GM19372 (cell line): Measurements from ENCODE around the gene MED20.

Source experiments
- ATAC-seq: cut with Tn5 transposase; IDR thresholded peaks from one replicate; pipeline ENCODE4 v1.9.1; 2021; ENCODE audit warnings: mild to moderate bottlenecking, low read depth, moderate library complexity; ENCODE audit not compliant: unreplicated experiment

The MED20 gene

DNA sequence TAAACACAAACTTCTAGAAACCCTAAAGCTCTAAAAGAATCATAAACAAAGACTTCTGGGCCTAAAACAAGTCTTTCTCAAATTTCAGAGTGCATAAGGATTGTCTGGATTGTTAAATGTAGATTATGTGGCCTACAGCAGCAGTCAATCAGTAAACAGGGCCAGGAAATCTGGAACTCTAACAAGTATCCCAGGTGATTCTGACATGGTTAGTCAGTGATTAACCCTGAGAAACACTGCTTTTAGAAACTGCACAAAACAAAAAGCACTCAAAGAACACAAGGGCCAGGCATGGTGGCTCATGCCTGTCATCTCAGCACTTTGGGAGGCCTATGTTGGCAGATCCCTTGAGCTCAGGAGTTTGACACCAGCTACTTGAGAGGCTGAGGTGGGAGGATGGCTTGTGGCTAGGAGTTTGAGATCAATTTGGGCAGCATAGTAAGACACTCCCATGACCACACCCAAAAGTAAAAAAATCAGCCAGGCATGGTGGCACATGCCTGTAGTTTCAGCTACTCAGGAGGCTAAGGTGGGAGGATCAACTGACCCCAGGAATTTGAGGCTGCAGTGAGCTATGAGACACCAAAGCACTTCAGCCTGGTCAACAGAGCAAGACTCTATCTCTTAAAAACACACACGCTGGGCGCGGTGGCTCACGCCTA lies 5.9 kb downstream of the MED20 start:
- no peak for ATAC-seq

DNA sequence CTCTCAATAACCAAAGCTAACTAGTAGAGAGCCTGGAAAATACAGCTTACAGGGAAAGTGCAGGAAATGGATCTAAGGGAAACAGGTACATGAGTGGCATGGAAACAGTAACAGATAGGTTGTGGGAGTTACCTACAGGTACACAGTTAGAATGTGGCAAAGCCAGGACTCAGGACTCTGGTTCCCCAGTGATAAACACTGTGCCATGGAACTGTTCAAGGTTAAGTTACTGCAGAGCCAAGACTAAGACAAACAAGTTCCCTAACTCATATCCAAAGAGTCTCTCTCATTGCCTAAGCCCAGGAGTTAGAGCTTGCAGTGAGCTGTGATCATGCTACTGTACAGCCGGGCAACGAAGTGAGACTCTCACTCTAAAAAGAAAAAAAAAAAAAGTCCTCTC lies 6.6 kb downstream of the MED20 start:
- no peak for ATAC-seq

DNA sequence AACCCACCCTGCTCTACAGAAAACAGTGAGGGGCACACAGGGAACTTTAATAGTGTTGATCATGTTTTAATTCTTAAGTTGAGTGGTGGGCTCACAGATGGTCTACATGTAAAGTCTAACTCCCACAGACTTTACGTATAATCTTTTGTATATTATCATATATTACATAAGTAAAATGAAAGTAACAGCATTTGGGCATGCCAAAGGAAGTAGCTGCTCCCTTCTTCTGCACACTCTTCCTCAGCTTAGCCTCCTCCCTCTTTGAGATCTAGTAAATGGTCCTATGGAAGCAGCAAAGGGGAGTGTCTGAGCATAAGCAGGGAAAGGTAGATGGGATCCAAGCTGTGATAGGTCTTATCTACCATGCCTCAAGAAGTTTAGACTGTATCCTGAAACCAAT lies 11.2 kb downstream of the MED20 start:
- no peak for ATAC-seq

DNA sequence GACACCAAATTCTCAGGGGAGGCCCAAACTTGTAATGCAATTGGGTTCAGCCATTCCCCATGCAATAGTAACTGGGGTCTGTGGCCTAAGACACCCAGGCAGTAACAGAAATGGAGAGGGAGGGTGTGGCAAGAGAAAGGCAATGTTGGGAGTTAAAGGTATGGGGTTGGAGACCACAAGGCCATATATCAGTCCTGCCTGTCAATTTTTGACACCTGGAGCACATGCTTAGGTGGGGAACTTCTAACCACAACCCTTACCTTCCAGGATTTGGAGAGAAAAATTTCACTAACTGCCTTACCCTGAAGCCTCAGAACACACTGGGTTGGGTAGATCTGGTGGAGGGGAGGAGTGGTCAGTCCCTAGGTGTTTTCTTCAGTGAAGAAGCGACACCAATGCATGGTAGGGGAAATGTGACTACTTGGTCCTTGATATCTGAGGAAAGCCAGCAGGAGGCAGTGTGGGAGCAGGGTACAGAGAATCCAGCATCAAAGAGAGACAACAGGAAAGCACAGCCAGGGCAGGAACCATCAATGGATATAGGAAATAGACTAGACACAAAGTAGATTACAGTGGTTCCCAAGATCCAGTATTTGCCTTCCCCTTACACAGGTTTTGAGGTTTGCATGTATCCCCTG lies 18.9 kb downstream of the MED20 start:
- no peak for ATAC-seq

DNA sequence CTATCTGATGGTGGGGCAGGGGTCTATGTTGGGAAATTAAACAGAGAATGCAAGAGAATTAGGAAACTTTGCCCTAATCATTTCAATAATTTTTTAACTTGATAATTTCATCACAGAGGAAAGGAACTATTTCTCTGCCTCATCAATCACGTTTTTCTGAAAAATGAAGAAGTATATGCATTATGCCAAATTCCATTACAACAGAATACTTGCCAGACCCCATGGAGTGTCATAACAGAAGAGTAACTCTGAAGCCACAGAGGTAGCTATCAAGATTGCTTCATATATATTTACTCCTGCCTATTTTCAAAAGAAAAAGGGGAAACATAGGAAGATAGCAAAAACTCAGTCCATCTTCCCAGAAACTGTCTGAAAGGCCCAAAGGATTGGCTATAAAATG lies 20.1 kb downstream of the MED20 start:
- ATAC-seq, result no peak

DNA sequence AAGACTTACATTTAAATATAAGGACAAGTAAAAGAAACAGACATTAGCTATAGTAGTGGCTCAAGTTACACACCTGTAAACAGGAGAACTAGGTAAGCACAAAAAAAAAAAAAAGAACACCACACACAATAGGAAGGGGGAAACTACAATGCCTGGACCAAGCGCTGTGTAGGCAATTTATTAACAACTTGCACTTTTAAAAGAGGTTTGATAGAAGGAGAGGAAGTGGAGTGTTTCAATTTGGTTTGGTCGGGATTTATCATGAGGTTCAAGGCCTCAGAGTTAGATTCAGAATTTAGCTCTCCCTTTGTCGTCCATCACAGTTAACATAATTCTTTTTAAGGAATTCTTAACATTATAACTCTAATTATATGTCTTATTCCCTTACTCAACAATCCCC lies 24.7 kb downstream of the MED20 start:
- ATAC-seq, result no peak

DNA sequence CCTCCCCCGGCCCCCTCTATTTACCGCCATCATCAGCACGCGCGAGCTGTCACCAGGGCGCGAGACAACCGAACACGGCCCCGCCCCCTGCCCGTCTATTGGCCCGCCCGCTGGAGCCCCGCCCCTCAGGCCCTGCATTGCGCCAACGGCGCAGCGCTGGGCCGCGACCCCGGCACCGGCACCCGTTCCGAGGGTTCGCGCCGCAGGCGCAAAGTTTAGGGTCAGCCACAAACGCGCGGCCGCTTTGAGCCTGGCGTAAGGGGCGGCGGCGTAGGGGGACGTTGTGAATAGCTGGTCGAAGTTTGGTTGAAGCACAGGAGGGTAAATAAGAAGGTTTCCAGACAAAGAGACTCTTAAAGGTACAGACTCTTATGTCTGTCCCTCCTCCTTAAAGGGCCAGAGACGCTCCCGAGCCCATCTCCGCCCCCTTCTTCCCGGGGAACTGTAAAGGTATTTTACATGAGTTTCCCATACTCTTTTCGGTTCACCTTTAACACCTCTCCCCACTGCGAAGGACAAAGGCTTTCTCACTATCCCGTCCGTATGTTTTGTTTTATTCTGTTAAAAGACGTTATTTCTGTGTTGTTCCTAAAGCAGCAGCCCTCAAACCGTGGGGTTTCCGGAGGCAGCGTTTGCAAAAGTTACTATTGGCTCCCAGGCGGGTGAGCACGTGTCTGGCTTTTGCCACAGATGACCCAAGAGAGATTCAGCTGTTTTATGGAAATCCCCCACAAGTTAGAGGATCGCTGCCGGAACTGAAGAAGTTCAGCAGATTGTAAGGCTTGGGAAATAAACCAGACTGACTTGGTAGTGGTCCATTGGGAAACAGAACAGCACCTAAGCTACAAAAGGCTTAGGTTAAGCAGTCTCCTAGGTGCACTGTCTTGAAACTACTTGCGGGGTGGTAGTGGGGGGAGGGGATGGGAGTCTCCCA lies 25.4 kb downstream of the MED20 start, which contains the start of gene USP49:
USP49 (minus strand) TSS at position 76 of the 934 bp plus-strand sequence. CDS start 88,392 bp downstream, outside the sequence.
- ATAC-seq, result peak; percentile 80

DNA sequence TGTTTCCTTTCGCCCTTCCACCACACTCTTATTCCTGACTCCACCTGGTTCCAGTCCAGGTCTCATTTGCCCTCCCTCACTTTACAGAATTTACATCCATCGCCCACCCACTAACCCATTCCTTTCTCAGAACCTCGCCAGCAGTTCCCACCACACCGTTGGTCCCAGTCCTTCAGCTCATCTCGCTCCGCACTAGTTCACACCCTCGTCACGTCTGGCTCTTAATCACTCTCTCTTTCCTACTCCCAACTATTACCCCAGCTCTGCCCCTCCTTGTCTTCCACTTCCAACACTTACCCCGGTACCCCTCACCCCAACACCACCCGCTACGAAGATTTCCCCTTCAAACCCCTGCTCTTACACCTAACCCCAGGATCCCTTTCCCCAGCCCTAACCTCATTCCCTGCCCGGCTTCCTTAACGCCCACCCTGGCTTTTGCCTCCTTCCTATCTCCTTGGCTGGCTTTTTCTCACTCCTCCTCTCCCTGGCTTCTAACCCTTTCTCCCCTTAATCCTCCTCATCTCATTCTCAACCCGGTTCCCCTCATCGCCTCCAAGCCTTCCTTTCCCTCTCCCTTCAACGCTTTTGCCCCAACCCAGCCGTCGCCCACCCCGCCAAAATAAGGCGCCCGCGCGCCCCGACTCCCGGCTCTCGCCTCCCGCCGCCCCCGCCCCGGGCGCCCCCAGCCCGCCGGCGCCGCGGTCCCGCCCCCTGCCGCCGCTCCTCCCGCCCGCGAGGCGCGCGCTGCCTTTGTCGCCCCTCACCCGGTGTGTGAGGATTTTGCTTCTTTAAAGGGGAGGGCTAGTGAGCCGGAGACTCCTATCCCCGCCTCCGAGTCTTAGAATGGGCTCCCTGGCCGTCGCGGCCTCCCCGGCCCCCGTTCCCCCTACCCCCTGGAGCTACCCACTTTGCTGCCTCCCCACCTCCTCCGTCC lies 26.3 kb downstream of the MED20 start:
- ATAC-seq, result peak; percentile 25

DNA sequence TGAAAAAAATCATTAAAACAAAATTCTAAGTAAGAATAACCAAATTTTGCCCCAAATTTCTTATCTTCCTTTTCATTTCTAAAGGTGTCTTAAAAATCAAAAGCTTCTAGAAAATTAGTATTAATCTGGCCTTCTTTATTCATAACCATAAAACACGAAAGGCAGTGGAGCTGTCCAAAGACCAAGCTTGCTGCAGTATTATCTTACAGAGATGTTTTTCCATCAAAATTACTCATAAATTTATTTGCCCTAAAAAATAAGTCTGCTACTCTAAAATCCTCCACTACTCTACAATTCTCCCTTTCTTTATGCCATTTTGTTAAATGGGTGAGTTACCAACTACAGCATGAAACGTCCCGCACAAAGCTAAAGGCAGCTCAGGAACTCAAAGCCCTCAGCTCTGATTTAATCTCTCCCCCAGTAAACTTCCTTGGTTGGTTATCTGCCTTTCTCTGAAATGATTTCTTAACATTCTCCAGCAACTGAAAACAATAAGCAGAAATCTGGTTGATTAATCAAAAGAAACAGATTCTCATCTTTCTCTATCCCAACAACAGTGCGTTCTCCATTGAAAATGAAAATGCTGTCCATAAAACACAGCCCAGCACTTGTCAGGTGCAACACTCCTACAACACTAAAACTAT lies 27.9 kb downstream of the MED20 start:
- no peak for ATAC-seq

DNA sequence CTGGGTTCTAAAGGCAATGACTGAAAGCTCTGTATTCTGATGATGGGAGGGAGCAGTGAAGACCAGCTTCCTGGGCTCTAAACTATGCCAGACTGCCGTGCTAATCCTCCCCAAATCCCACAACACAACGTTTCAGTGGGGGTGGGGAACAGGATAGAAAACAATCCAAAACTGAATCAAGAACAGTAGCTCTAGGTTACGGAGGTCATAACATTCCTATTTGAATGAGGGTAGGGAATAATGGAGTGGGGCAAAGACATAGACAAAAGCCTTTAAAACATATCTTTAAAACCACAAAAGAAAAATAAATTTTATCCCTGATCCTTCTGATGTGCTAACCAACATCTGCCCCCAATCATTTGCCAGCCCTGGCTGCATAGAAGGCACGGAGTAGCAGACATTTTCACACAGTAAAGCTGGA lies 33.6 kb downstream of the MED20 start:
- ATAC-seq, result no peak

DNA sequence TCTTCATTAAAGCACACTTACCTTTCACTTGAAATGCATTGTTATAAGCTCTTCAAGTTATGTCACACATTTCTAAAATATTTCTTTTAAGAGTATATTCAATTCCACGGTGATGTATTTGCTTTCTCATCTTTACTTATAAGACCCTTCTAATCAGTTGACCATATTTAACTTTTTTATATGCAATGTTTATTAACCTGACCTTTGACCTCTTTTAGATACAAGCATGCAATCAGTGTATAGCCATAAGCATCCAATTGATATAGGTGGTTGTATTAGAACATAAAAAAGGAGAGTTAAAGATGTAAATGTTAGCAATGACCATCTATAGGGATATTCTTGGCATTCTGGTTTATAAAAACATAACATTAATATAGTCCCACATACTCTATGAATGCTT lies 35.0 kb downstream of the MED20 start:
- ATAC-seq, result no peak

DNA sequence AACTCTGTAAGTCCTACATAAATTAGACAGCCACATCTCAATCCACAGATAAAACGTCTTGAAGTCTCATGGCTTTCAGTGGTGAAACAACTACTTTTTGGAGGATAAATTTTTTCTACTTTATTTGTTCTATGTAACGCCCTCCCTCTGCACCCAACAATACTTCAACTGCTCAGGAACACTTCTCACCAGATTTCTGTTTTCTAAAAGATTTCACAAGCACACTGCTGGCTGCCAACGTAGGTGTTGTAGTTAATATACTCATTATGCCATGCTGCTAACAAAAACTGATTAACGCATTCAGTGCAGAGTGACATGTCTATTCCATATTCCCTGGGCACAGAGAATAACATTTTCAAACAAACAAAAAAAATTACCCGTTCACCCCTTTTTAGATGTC lies 36.0 kb downstream of the MED20 start:
- ATAC-seq, result no peak

DNA sequence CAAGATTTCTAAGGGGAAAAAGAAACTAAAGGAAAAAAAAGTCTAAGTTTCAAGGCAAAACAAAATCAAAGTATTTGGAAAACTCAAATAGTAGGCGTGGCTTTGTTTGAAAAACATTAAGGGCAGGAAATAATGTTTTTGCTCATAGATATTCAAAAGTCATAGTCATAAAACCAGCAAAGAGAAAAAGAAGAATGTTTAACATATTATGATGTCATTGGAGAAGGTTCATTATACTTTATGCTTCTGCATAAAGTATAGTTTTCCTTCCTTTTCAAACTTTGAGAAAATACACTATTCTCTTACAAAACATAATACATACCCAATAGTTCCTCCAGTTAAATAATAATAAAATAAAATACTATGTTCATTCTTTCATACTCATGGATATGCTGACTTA lies 39.4 kb downstream of the MED20 start:
- no peak for ATAC-seq

DNA sequence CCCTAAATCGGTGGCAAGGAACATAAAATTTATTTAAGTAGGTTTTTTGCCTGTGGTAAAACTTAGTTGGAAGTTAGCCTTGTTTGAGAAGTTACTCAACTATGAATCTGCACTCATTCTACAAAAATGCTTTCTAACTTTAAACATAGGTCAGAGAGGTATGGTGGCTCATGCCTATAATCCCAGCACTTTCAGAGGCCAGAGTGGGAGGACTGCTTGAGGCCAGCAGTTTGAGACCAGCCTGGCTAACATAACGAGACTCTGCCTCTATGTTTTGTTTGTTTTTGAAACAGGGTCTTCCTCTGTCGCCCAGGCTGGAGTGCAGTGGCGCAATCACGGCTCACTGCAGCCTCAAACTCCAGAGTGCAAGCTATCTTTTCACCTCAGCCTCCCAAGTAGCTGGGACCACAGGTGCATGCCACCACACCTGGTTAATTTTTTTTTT lies 42.0 kb downstream of the MED20 start:
- ATAC-seq, result no peak

DNA sequence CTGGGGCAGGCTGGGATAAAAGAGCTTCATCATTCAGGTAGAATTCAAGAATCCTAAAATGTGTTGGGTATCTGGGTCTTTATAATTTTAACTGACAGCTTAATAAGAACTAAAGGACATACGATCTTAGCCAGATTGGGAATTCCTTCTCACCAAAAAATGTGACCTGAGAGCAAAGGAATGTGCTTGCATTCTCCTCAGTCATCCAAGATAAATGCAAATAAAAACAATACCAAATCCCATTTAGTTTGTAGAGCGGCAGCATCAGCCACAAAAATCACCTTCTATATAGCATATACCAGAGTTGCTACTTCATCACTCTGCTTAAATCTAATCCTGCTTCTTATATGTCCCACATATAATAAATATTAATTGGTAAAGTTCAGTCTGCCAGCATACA lies 42.7 kb downstream of the MED20 start:
- ATAC-seq, result no peak

DNA sequence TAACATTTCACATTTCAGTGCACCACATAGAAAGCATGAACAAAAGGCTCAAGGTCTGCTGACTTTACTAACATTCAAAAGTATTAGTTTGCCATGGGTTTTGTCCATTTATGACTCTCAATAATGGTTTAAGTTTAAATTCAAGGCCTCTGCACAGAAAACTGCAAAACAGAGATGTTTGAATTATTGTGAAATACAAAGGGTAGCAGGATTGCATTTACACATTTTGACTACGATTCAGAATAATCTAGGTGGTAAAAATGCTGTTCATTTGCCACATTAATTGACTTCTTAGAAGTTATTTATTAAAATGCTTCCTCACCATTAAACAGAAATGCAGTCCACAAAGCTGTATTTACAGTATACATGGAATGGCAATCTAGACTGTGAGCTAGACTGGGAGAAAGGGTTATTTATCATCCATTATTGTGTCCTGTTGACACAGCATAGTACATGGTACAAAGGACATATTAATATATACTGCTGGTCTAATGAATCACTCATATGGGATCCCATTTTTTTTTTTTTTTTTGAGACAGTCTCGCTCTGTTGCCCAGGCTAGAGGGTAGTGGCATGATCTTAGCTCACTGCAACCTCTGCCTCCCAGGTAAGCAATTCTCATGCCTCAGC lies 43.8 kb downstream of the MED20 start:
- ATAC-seq, result no peak

DNA sequence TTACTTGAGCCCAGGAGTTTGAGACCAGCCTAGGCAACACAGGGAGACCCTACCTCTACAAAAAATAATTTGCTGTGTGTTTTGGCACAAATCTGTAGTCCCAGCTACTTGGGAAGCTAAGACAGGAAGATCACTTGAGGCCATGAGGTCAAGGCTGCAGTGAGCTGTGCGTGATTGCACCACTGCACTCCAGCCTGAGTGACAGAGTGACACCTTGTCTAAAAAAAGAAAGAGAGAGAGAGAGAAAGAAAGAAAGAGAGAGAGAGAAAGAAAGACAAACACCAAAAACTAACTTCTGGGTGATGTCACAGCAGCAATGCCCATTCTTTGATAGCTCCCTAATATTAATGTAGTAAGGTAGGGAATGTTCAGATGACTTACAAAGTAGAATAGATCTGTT lies 46.2 kb downstream of the MED20 start:
- ATAC-seq, result no peak

DNA sequence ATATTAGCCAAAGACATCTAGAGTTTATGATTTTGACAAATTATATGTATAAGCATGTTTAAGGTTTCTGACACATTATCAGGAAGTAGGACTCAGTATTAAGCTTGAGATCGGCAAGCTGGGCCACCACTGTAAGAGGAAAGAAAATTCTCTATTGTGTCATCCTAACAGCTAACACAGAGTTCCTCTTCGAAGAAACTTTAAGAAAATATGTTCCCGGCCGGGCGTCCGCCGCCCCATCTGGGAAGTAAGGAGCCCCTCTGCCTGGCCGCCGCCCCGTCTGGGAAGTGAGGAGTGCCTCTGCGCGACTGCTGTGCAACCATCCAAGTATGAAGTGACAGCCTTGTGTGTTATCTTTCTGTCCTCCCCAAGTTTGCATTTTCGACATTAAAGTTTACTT lies 48.8 kb downstream of the MED20 start:
- ATAC-seq, result no peak

DNA sequence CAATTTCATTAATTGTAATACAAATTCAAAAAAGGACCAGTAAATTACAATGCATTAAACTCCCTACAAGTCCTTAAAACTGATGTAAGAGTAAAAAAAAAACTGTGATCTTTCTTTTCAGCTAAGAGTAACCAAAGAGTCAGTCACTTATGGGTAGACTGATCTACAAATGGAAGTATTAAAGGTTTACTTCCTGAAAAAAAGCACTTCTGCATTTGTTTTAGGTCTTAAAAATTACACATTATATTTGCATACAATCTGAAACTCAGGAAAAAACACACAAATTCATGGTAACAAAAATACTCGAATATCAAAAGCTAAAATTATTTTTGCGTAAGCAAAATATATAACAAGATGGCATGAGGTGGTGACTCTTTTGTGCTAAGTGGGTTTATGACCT lies 49.2 kb downstream of the MED20 start:
- ATAC-seq, result no peak
